Bronchial epithelial cell (primary cell): ENCODE measurements around the gene LMF2. TPM values are rescaled to one million over a fixed set of nuclear protein-coding genes. Genes with fewer than 3 reads are reported as not detected.

Experiments
- DNase-seq: peaks from one replicate; pipeline ENCODE4 v3.0.0-alpha.2; 2010; ENCODE audit warnings: low read depth
- FAIRE-seq: peaks from 2 replicates; lab custom pipeline; 2011; peaks lifted over from hg19 to GRCh38; lab: Jason Lieb, UNC
- H3K27me3 ChIP-seq: 2 replicates; pipeline ENCODE4 v1.5.1; 2011; ENCODE audit warnings: low read length; ENCODE audit not compliant: control insufficient read depth, insufficient read depth
- H3K36me3 ChIP-seq: 2 replicates; pipeline ENCODE4 v1.5.1; 2011; ENCODE audit warnings: low read length; ENCODE audit not compliant: control insufficient read depth, insufficient read depth
- H3K4me3 ChIP-seq: 2 replicates; pipeline ENCODE4 v1.5.1; 2011; ENCODE audit warnings: mild to moderate bottlenecking, low read depth, low read length, control low read depth
- CTCF ChIP-seq: IDR thresholded peaks from 2 replicates; pipeline ENCODE4 v1.5.1; 2011; ENCODE audit warnings: mild to moderate bottlenecking, moderate library complexity, low read length, control low read depth, inconsistent platforms; ENCODE audit not compliant: insufficient read depth, severe bottlenecking
- total RNA-seq: library from RNA; depleted of rRNA; stranded (reverse); fragments of >200 nt; gene quantifications from 2 replicates; pipeline ENCODE4 v1.2.1, GENCODE V29; 2014

LMF2 gene
- total RNA-seq, 1 donor from 2014 or later: 10.3 TPM

GRCh38 chr22:50468626-50469025, 38.9 kb downstream of the LMF2 start:
- FAIRE-seq: no peak
- Histone ChIP-seq H3K4me3 (no peak overlapping the region), H3K36me3 (peaks cover 32% of the 10 kb centered on the region), H3K27me3 (no peaks in the 10 kb centered on the region)
- no peak for TF ChIP-seq CTCF
- no peak for DNase-seq

DNA sequence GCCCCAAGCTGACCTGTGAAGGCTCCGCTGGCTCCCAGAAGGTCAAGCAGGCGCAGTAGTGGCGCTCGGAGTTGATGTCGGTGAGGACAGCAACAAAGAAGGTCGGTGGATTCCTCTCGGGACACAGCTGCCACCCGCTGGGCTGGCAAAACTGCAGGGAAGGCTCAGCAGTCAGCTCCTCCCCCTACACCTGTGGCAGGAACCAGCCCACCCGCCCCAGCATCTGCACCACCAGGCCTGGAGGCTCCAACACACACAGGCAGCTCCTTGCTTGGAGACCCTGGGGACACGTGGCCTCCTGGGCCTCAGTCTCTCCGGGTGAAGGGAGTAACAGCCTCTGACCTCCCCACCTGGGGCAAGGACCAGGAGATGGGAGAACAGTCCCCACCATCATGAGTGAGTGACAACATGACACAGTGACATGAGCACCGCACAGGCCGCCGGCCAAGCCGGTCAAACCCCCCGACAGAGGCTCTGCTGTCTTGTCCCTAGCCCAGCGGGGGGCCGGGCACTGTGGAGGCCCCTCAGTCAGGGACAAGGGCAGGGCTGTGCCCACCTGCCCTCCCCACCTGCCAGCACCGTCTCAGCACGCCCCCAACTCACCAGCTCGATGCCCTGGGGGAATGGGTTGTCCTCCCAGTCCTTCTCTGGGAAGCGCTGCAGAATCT, 39.6 kb downstream of the LMF2 start:
- H3K36me3 ChIP-seq: peaks cover 32% of the 10 kb centered on the region
- FAIRE-seq: no peak

DNA sequence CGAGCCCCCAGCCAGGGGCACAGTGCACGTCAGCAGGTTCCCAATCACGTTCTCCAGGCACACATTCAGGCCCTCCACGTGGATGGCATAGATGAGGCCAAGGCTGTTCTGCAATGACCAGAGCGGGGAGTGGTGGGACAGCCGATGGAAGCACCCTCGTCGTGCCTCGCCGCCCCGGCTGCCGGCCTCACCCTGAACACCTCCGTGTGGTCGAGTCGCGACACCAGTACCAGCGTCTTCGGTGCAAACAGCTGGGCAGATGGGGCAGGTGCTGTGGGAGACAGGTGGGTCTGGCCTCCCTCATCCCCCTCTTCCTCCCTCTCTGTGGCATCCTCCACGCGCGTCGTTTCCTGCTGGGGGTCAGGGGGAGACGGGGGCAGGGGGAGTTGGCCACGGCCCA, 40.2 kb downstream of the LMF2 start:
- peaks cover 32% of the 10 kb centered on the region for H3K36me3 ChIP-seq
- TF ChIP-seq CTCF: no peak
- DNase-seq: no peak
- FAIRE-seq: no peak
- no peak overlapping the region for H3K4me3 ChIP-seq
- H3K27me3 ChIP-seq: no peaks in the 10 kb centered on the region

More for the DNA sequence above, 39.6 kb downstream of the LMF2 start:
- DNase-seq: no peak
- no peak for TF ChIP-seq CTCF
- Histone ChIP-seq H3K4me3 (no peak overlapping the region), H3K27me3 (no peaks in the 10 kb centered on the region)

DNA sequence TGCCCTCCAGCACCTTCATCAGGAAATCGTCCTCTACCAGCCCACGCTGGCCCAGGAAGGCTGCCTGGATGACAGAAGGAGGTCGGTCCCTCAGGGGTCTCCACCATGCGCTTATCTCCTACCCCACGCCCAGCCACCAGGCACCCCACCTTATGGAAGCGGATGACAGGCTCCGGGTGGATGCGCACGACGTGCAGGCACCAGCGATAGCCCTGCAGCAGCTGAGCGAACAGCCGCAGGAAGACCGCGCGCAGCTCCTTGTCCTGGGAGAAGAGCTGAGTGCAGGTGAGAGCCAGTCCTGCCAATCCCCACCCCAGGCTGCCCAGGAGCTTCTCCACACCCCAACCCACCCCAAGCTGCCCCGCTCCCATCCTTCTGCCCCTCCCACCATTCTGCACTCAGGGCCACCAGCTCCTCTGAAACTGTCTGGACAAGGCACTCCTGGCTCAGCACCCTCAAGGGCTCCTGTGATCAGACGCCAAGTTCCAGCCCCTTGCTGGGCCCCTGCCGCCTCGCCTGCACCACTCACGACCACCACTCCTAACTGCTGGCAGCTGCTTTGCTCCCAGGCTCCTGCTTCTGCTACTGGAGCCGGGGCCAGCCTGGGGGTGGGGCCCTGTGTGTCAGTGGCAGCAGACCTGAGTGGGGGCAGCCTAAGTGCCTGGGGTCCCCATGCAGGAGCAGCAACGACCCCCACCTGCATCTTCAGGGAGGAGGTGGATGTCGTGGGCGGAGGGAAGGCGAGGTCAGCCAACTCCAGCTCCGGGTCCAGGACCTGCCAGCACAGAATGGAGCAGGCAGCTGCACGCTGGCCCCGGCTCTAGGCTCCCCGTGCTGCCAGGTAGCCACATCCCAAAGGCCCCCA, 42.2 kb downstream of the LMF2 start:
- Histone ChIP-seq H3K36me3 (peaks cover 39% of the 10 kb centered on the region), H3K4me3 (no peak overlapping the region), H3K27me3 (no peaks in the 10 kb centered on the region)
- TF ChIP-seq CTCF: no peak
- no peak for FAIRE-seq
- DNase-seq: no peak

DNA sequence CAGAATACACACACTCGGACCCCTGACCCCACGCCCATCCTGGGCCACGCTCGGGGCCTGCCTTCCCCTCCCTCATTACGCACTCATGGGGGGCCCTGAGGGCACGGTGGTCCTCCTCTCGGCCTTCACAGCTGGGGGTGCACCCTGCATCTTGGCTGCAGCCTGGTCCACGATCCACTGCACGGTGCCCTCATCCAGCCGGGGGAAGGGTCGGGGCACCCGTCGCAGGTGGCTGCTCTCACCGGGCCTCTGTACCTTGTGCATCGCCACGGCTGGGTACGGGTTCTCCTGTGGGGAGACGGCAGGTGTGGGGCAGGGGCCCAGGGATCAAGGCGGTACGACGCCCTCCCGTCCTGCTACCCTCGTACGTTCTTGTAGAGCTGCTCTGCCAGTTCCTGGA, 43.1 kb downstream of the LMF2 start:
- Histone ChIP-seq H3K36me3 (peaks cover 45% of the 10 kb centered on the region), H3K27me3 (no peaks in the 10 kb centered on the region), H3K4me3 (no peak overlapping the region)
- no peak for DNase-seq
- TF ChIP-seq CTCF: no peak
- FAIRE-seq: no peak
